ENCODE results near the gene UBIAD1.
"Not testable (repeated sequence)": the region's sequence is repeated elsewhere in the genome, so short reads cannot be mapped to it uniquely, and the experiment has no call there.

UBIAD1 gene

DNA sequence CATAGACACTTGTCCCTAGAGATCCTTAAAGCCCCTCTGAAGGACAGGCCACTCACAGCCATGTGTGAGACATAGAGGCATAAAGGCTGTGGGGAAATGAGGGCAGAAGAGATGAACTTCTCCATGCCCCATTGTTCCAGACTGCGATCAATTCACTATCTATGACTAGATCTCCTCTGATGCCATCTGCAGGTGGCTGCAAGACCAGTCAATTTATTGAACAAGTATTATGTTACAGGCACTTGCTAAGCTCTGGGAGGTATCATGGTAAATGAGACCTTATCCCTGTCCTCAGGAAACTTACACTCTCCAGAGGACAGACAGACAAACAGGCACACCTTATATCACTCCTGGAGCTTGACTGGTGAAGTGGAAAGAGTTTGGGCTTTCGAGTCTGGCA, 22.9 kb downstream of the UBIAD1 start:
- no peak for DNase-seq (ENCODE audit: extremely low spot score)
- ChIA-PET POLR2A (no interaction called here), CTCF (interaction anchor here (1.1 kb wide), 2 partner anchors 15 to 23 kb away, joined by 3 read pairs; partner anchors contain the start of gene UBIAD1)
- no peak for TF ChIP-seq CTCF (IDR thresholded peaks at IDR 0.05; ENCODE audit: control extremely low read depth, extremely low read depth, low read depth, missing control alignments)

- DNase-seq (ENCODE audit: extremely low spot score); POLR2A ChIA-PET: not testable (repeated sequence)
- CTCF ChIA-PET = interaction anchor here (1.0 kb wide), 1 partner anchor 14 kb away, joined by 3 read pairs; no protein-coding TSS in a partner anchor
These were observed 24.8 kb downstream of the UBIAD1 start for GRCh38 chr1:11297774-11298173.

DNA sequence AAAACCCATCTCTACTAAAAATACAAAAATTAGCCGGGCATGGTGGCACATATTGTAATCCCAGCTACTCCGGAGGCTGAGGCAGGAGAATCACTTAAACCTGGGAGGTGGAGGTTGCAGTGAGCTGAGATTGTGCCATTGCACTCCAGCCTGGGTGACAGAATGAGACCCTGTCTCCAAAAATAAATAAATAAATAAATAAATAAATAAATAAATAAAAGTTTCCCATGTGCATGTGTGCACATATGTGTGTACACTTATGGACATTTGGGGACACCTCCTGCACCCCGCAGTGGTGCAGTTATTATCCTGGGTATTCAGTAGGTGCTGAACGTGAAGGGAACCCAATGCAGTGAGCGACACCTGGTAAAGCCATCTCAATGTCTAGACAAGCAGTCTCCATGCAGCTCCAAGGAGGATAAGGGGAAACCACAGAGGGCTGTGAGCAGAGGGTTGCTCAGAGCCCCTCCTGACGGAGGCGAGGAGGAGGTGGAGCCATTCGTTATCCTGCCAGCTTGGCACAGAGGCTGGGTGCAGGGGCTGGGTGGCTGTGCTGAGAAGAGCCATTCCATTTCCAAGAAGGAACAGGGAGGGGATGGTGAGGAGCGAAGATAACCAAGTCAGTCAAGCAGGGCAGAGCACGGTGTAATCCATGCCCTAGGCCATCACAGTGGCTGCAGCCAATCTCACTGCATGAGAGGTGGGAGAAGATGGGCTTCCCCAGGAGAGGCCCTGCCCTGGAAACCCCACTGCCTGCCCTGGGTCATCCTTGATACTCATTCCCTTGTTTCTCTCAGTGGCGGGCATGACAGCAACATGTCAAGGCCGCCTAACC, 25.6 kb downstream of the UBIAD1 start:
- ChIA-PET POLR2A (no interaction called here), CTCF (interaction anchor here (1.0 kb wide), 1 partner anchor 15 kb away, joined by 3 read pairs; no protein-coding TSS in a partner anchor)
- no peak for DNase-seq (ENCODE audit: extremely low spot score)
- no peak for TF ChIP-seq CTCF (IDR thresholded peaks at IDR 0.05; ENCODE audit: control extremely low read depth, extremely low read depth, low read depth, missing control alignments)

GRCh38 chr1:11299225-11299574, 26.2 kb downstream of the UBIAD1 start:
- CTCF ChIA-PET = no interaction called here

GRCh38 chr1:11301601-11302000, 28.6 kb downstream of the UBIAD1 start:
- ChIA-PET CTCF (no interaction called here), POLR2A (no interaction called here)
- no peak for DNase-seq (ENCODE audit: extremely low spot score)
- no peak for TF ChIP-seq CTCF (IDR thresholded peaks at IDR 0.05; ENCODE audit: control extremely low read depth, extremely low read depth, low read depth, missing control alignments)

More at GRCh38 chr1:11299225-11299574, 26.2 kb downstream of the UBIAD1 start:
- TF ChIP-seq CTCF (IDR thresholded peaks at IDR 0.05; ENCODE audit: control extremely low read depth, extremely low read depth, low read depth, missing control alignments) = no peak
- POLR2A ChIA-PET = no interaction called here
- DNase-seq (ENCODE audit: extremely low spot score) = no peak

DNA sequence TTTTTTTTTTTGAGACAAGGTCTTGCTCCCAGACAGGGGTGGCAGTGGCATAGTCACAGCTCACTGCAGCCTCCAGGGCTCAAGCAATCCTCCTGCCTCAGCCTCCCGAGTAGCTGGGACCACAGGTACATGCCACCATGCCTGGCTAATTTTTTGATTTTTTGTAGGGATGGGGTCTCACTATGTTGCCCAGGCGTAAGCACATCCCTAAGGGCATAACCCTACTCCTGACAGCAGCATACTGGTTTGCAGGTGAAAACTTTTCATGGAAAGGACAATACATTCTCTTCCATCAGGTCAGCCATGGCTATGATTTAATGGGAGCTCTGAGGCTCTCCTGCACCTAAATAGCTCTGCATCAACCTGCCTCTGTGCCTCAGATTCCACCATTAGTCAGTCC, 29.4 kb downstream of the UBIAD1 start:
- TF ChIP-seq CTCF (IDR thresholded peaks at IDR 0.05; ENCODE audit: control extremely low read depth, extremely low read depth, low read depth, missing control alignments) = no peak
- no peak for DNase-seq (ENCODE audit: extremely low spot score)
- ChIA-PET CTCF (interaction anchor here (1.2 to 1.4 kb wide), 2 partner anchors 18 to 343 kb away, joined by 3 to 4 read pairs; no protein-coding TSS in a partner anchor), POLR2A (no interaction called here)

- CTCF ChIA-PET; DNase-seq (ENCODE audit: extremely low spot score); POLR2A ChIA-PET: not testable (repeated sequence)
These were observed 32.5 kb downstream of the UBIAD1 start for GRCh38 chr1:11305516-11305915.

All from GM10248 (cell line).